Endodermal cell (in vitro differentiated cells): ENCODE results near the gene ZNF580. TPM values are rescaled to one million over a fixed set of nuclear protein-coding genes. Genes with fewer than 3 reads are reported as not detected.

Experiments
- DNase-seq: peaks from one replicate; pipeline ENCODE4 v3.0.0-alpha.2; 2017
- H3K27ac ChIP-seq: 2 replicates; pipeline ENCODE4 v1.5.1; 2013; ENCODE audit warnings: mild to moderate bottlenecking, low read depth, low read length, moderate library complexity
- H3K27me3 ChIP-seq: 2 replicates; pipeline ENCODE4 v1.6.1; 2013; ENCODE audit warnings: mild to moderate bottlenecking, low read length, moderate library complexity; ENCODE audit not compliant: insufficient read depth, control insufficient read depth, poor library complexity, severe bottlenecking
- H3K36me3 ChIP-seq: 2 replicates; pipeline ENCODE4 v1.7.0; 2013; ENCODE audit warnings: mild to moderate bottlenecking, low read length, moderate library complexity; ENCODE audit not compliant: control insufficient read depth, insufficient read depth
- H3K4me1 ChIP-seq: one replicate; pipeline ENCODE4 v1.7.0; 2013; ENCODE audit warnings: low read length; ENCODE audit not compliant: control insufficient read depth, insufficient read depth
- H3K4me3 ChIP-seq: 2 replicates; pipeline ENCODE4 v1.5.1; 2013; ENCODE audit warnings: mild to moderate bottlenecking, low read length, moderate library complexity
- H3K9ac ChIP-seq: 2 replicates; pipeline ENCODE4 v1.6.1; 2013; ENCODE audit warnings: mild to moderate bottlenecking, low read length, moderate library complexity; ENCODE audit not compliant: poor library complexity, severe bottlenecking; ENCODE audit errors: extremely low read depth
- H3K9me3 ChIP-seq: 2 replicates; pipeline ENCODE4 v1.6.1; 2013; ENCODE audit warnings: mild to moderate bottlenecking, low read length, moderate library complexity; ENCODE audit not compliant: control insufficient read depth
- H3K27ac Mint-ChIP-seq: 2 replicates; pipeline ENCODE4 v1.8.0; 2020; ENCODE audit warnings: mixed read lengths
- H3K27me3 Mint-ChIP-seq: 2 replicates; pipeline ENCODE4 v1.8.0; 2021; ENCODE audit warnings: mild to moderate bottlenecking, mixed read lengths; ENCODE audit not compliant: insufficient read depth
- H3K36me3 Mint-ChIP-seq: 2 replicates; pipeline ENCODE4 v1.8.0; 2020; ENCODE audit warnings: low read depth, mixed read lengths
- H3K4me1 Mint-ChIP-seq: 2 replicates; pipeline ENCODE4 v1.8.0; 2020; ENCODE audit warnings: mixed read lengths
- H3K4me3 Mint-ChIP-seq: 2 replicates; pipeline ENCODE4 v1.8.0; 2020; ENCODE audit warnings: mild to moderate bottlenecking, moderate library complexity, mixed read lengths
- H3K9me3 Mint-ChIP-seq: 2 replicates; pipeline ENCODE4 v1.8.0; 2020; ENCODE audit warnings: mild to moderate bottlenecking, mixed read lengths
- WGBS, 2 experiments: methylation state at CpG; one replicate each; pipeline versions ENCODE4 v1.1.5 to v1.1.7; 2013; ENCODE audit warnings: missing lambda C conversion rate in 2 of 2, mixed read lengths in 1 of 2; ENCODE audit not compliant: insufficient coverage in 1 of 2, insufficient read length in 1 of 2; 5-methylcytosine and 5-hydroxymethylcytosine counted together
- total RNA-seq, 2 donors: library from RNA; stranded (reverse); fragmentation: NEBNext Ultra II Directional in 1 of 2; extraction: Animal tissue kit (Norgen Biotek cat#: 25700) in 1 of 2; gene quantifications; 2 replicates in 1 of 2; 3 replicates in 1 of 2; pipeline ENCODE4 v1.2.1, GENCODE V29; 2021
- TF ChIP-seq, protein P1 (sequence below): fragments of 200-600 bp; sonication (generic); conservative IDR thresholded peaks from 2 replicates; pipeline ENCODE4 v1.5.0; 2021; ENCODE audit warnings: antibody characterized with exemption, mild to moderate bottlenecking

The ZNF580 gene
- total RNA-seq, 2 donors from 2014 or later, result 27.3 to 38.6 TPM

- Histone ChIP-seq H3K9ac (no peak overlapping the region), H3K9me3 (no peaks in the 10 kb centered on the region), H3K4me3 (no peak overlapping the region), H3K27me3 (no peaks in the 10 kb centered on the region), H3K36me3 (peaks cover 84% of the 10 kb centered on the region), H3K4me1 (peaks cover 4% of the 10 kb centered on the region), H3K27ac (no peak overlapping the region)
- H3K36me3 Mint-ChIP-seq, result peaks cover 82% of the 10 kb centered on the region
- no peak overlapping the region for H3K27ac Mint-ChIP-seq
- no peaks in the 10 kb centered on the region for H3K27me3 Mint-ChIP-seq
- H3K4me1 Mint-ChIP-seq, result peaks cover 9% of the 10 kb centered on the region
- TF ChIP-seq, protein P1, sequence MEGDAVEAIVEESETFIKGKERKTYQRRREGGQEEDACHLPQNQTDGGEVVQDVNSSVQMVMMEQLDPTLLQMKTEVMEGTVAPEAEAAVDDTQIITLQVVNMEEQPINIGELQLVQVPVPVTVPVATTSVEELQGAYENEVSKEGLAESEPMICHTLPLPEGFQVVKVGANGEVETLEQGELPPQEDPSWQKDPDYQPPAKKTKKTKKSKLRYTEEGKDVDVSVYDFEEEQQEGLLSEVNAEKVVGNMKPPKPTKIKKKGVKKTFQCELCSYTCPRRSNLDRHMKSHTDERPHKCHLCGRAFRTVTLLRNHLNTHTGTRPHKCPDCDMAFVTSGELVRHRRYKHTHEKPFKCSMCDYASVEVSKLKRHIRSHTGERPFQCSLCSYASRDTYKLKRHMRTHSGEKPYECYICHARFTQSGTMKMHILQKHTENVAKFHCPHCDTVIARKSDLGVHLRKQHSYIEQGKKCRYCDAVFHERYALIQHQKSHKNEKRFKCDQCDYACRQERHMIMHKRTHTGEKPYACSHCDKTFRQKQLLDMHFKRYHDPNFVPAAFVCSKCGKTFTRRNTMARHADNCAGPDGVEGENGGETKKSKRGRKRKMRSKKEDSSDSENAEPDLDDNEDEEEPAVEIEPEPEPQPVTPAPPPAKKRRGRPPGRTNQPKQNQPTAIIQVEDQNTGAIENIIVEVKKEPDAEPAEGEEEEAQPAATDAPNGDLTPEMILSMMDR, result no peak
- H3K9me3 Mint-ChIP-seq, result no peaks in the 10 kb centered on the region
- 93 to 94% methylated on average over 11 to 12 of the region's 12 CpGs for WGBS, 2 experiments
- H3K4me3 Mint-ChIP-seq, result no peak overlapping the region
- DNase-seq, result no peak
These were observed 25.7 kb downstream of the ZNF580 start for GRCh38 chr19:55666343-55667005.

DNA sequence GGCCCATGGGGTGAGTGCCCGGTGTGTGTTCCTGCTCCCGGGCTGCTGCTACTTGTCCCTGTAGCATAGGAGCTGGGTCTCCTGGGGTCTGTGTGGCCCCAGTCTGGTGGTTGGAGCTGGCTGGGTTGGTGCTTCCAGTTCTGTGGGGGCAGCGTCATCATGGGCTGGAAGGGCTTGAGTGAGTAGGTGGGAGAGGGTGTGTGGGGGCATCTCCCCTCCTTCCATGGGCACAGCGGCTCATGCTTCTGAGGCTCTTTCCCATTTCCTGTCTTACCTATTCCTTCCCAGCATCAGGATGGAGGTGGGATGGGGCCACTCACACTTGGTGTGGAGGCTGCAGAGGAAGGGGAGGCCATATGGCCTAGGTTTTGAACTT, 26.2 kb downstream of the ZNF580 start:
- Histone ChIP-seq H3K9ac (no peak overlapping the region), H3K27me3 (no peaks in the 10 kb centered on the region), H3K9me3 (no peaks in the 10 kb centered on the region), H3K4me1 (peaks cover 4% of the 10 kb centered on the region), H3K27ac (no peak overlapping the region), H3K4me3 (no peak overlapping the region), H3K36me3 (peaks cover 80% of the 10 kb centered on the region)
- TF ChIP-seq, protein P1, result no peak
- no peak for DNase-seq
- Mint-ChIP-seq H3K4me3 (no peak overlapping the region), H3K9me3 (no peaks in the 10 kb centered on the region), H3K36me3 (peaks cover 80% of the 10 kb centered on the region), H3K27ac (no peak overlapping the region), H3K4me1 (peaks cover 9% of the 10 kb centered on the region), H3K27me3 (no peaks in the 10 kb centered on the region)
- 97% methylated on average over 3 of the region's 4 CpGs; no CpG with 5 or more reads in 1 of the 2 experiments for WGBS, 2 experiments

GRCh38 chr19:55667511-55667910, 26.7 kb downstream of the ZNF580 start:
- TF ChIP-seq, protein P1, result no peak
- 88 to 94% methylated on average over 4 to 12 of the region's 12 CpGs for WGBS, 2 experiments
- Mint-ChIP-seq H3K36me3 (peaks cover 82% of the 10 kb centered on the region), H3K9me3 (no peaks in the 10 kb centered on the region), H3K4me3 (no peak overlapping the region), H3K27ac (no peak overlapping the region), H3K4me1 (peaks cover 9% of the 10 kb centered on the region), H3K27me3 (no peaks in the 10 kb centered on the region)
- no peak for DNase-seq
- Histone ChIP-seq H3K4me1 (peaks cover 4% of the 10 kb centered on the region), H3K9ac (no peak overlapping the region), H3K36me3 (peaks cover 81% of the 10 kb centered on the region), H3K4me3 (no peak overlapping the region), H3K9me3 (no peaks in the 10 kb centered on the region), H3K27ac (no peak overlapping the region), H3K27me3 (no peaks in the 10 kb centered on the region)
